Measurements from ENCODE around the gene TERF2IP. TPM values are rescaled to one million over a fixed set of nuclear protein-coding genes. Genes with fewer than 3 reads are reported as not detected.
A peak's percentile ranks its signal among the peaks of the same experiment; 100 is the strongest.

Gene TERF2IP
- total and polyA plus RNA-seq, 2 of the 13 experiments (the other 11 are each of a cell fraction or from before 2014, with no cell fraction given) = 26.4 to 50.2 TPM

GRCh38 chr16:75647492-75648264 is at the start of gene TERF2IP, which contains the start of gene KARS1 (continued):
- TF ChIP-seq ZNF12 (CRISPR knock-in tag; IDR thresholded peaks at IDR 0.05) = no peak
- TF ChIP-seq ZNF326 (CRISPR knock-in tag; IDR thresholded peaks at IDR 0.05; ENCODE audit: borderline replicate concordance) = no peak
- TF ChIP-seq GRHL1 (CRISPR knock-in tag; conservative IDR thresholded peaks at IDR 0.05) = no peak
- TF ChIP-seq ZNF720 (CRISPR knock-in tag; IDR thresholded peaks at IDR 0.05) = no peak
- TF ChIP-seq TGIF2 (CRISPR knock-in tag; IDR thresholded peaks at IDR 0.05) = peak; percentile 96
- TF ChIP-seq ZNF775 (CRISPR knock-in tag; IDR thresholded peaks at IDR 0.05; ENCODE audit: borderline replicate concordance) = no peak
- TF ChIP-seq KDM6A (CRISPR knock-in tag; IDR thresholded peaks at IDR 0.05; ENCODE audit: low read depth) = no peak
- peak; percentile 48; the same call in 1 of the 2 replicates for TF ChIP-seq KLF13 (CRISPR knock-in tag; IDR thresholded peaks at IDR 0.05)
- TF ChIP-seq ZNF691 (CRISPR knock-in tag; IDR thresholded peaks at IDR 0.05; ENCODE audit: borderline replicate concordance, low read depth) = peak; percentile 86
- TF ChIP-seq EZH2 (conservative IDR thresholded peaks at IDR 0.05; ENCODE audit: low read depth, low read length) = no peak
- TF ChIP-seq HNRNPUL1 (IDR thresholded peaks at IDR 0.05; ENCODE audit: low read depth, low read length) = no peak
- TF ChIP-seq BHLHE40 (IDR thresholded peaks at IDR 0.05; ENCODE audit: low read length) = no peak
- TF ChIP-seq ZNF710 (CRISPR knock-in tag; IDR thresholded peaks at IDR 0.05; ENCODE audit: borderline replicate concordance) = peak; percentile 72; the same call in 1 of the 2 replicates
- TF ChIP-seq ZNF280B (CRISPR knock-in tag; IDR thresholded peaks at IDR 0.05; ENCODE audit: borderline replicate concordance) = peak; percentile 88; the same call in 1 of the 2 replicates
- no peak for TF ChIP-seq SRSF4 (IDR thresholded peaks at IDR 0.05; ENCODE audit: low read depth, low read length, poor library complexity, severe bottlenecking)
- TF ChIP-seq ARID5B (CRISPR knock-in tag; IDR thresholded peaks at IDR 0.05) = peak; percentile 76

All from HepG2 (cell line).